ENCODE results near the gene HOPX. TPM values are rescaled to one million over a fixed set of nuclear protein-coding genes. Genes with fewer than 3 reads are reported as not detected.
A peak's percentile ranks its signal among the peaks of the same experiment; 100 is the strongest.
"Not testable (repeated sequence)": the region's sequence is repeated elsewhere in the genome, so short reads cannot be mapped to it uniquely, and the experiment has no call there.

Gene HOPX
- total and polyA plus RNA-seq, 4 donors, result 137 to 353 (median 325) TPM

GRCh38 chr4:56605464-56605863 is 75.6 kb downstream of the HOPX start:
- 38% methylated on average over 1 of the region's 4 CpGs for WGBS (ENCODE audit: insufficient coverage)
- not testable (repeated sequence) for H3K4me1 ChIP-seq (ENCODE audit: control insufficient read depth, insufficient read depth, low read length); DNase-seq (ENCODE audit: low read depth in 4 of 6, low spot score in 6 of 6); H3K4me3 ChIP-seq (ENCODE audit: low read depth, low read length); H3K27me3 ChIP-seq (ENCODE audit: control insufficient read depth, insufficient read depth, low read length); H3K27ac ChIP-seq (ENCODE audit: low read depth, low read length); H3K36me3 ChIP-seq (ENCODE audit: control insufficient read depth, insufficient read depth, low read length); H3K9me3 ChIP-seq (ENCODE audit: control insufficient read depth, insufficient read depth, low read length)

- 40% methylated on average over 1 of the region's 3 CpGs for WGBS (ENCODE audit: insufficient coverage)
- Histone ChIP-seq H3K9me3 (ENCODE audit: control insufficient read depth, insufficient read depth, low read length) (no peaks in the 10 kb centered on the region), H3K4me1 (ENCODE audit: control insufficient read depth, insufficient read depth, low read length) (no peaks in the 10 kb centered on the region), H3K36me3 (ENCODE audit: control insufficient read depth, insufficient read depth, low read length) (no peaks in the 10 kb centered on the region), H3K27me3 (ENCODE audit: control insufficient read depth, insufficient read depth, low read length) (no peaks in the 10 kb centered on the region), H3K27ac (ENCODE audit: low read depth, low read length) (no peak overlapping the region), H3K4me3 (ENCODE audit: low read depth, low read length) (no peak overlapping the region)
- peak in 1 of 6 donors; percentile 31 for DNase-seq (ENCODE audit: low read depth in 4 of 6, low spot score in 6 of 6)
Observed at GRCh38 chr4:56603297-56603696, 77.8 kb downstream of the HOPX start.

Other genes starting within 250 kb of the HOPX start
- 10 to 100 TPM; 14.8 to 22.4 TPM for gene PPAT, start 245.7 kb downstream of the HOPX start, total RNA-seq
- gene PPAT, start 245.7 kb downstream of the HOPX start, polyA plus RNA-seq (ENCODE audit: insufficient read length in 2 of 2), result 10 to 100 TPM; 14.4 to 16.0 TPM
- gene PAICS, start 245.0 kb downstream of the HOPX start, total RNA-seq, result 10 to 100 TPM; 26.5 to 38.6 TPM
- gene PAICS, start 245.0 kb downstream of the HOPX start, polyA plus RNA-seq (ENCODE audit: insufficient read length in 2 of 2), result 10 to 100 TPM; 84.4 to 86.9 TPM
- gene SRP72, start 213.7 kb downstream of the HOPX start, total RNA-seq, result 10 to 100 TPM; 59.1 to 76.8 TPM
- 10 to 100 TPM; 72.6 to 91.5 TPM for gene SRP72, start 213.7 kb downstream of the HOPX start, polyA plus RNA-seq (ENCODE audit: insufficient read length in 2 of 2)
- 1 to 10 TPM; 1.2 to 1.4 TPM for gene ARL9, start 175.5 kb downstream of the HOPX start, total RNA-seq
- gene ARL9, start 175.5 kb downstream of the HOPX start, polyA plus RNA-seq (ENCODE audit: insufficient read length in 2 of 2), result 1 to 10 TPM; 3.1 to 4.3 TPM
- under 1 TPM in 1 of 2 donors, not detected in 1; 0.44 TPM for gene SPINK2, start 140.4 kb upstream of the HOPX start, total RNA-seq
- 1 to 10 TPM; 1.3 to 1.6 TPM for gene SPINK2, start 140.4 kb upstream of the HOPX start, polyA plus RNA-seq (ENCODE audit: insufficient read length in 2 of 2)
- gene REST, start 226.6 kb upstream of the HOPX start, total RNA-seq, result 10 to 100 TPM; 29.1 to 42.9 TPM
- 10 to 100 TPM; 12.3 to 14.7 TPM for gene REST, start 226.6 kb upstream of the HOPX start, polyA plus RNA-seq (ENCODE audit: insufficient read length in 2 of 2)